ENCODE measurements around the gene HECW1. TPM values are rescaled to one million over a fixed set of nuclear protein-coding genes. Genes with fewer than 3 reads are reported as not detected.

HECW1 gene
- total and polyA plus RNA-seq, 10 of the 15 experiments (the other 5 are each of a cell fraction or from before 2014, with no cell fraction given) = under 0.01 to 0.31 (median 0.04) TPM; not detected in 3

GRCh38 chr7:43308913-43309705, 196.7 kb downstream of the HECW1 start (continued):
- no peak for TF ChIP-seq CTCF (IDR thresholded peaks at IDR 0.05 in 2 of 3, conservative IDR thresholded peaks at IDR 0.05 in 1 of 3; ENCODE audit: control insufficient read depth in 2 of 3, extremely low read depth in 1 of 3, insufficient read depth in 1 of 3, low read depth in 3 of 3, low read length in 3 of 3)
- TF ChIP-seq SIX5 (IDR thresholded peaks at IDR 0.05; ENCODE audit: low read depth, low read length, severe bottlenecking) = no peak
- peak; percentile 85 for TF ChIP-seq EED (IDR thresholded peaks at IDR 0.05; ENCODE audit: low read depth)
- peak; percentile 95 for TF ChIP-seq MTA2 (IDR thresholded peaks at IDR 0.05; ENCODE audit: low read depth)
- no peak for TF ChIP-seq ZNF384 (IDR thresholded peaks at IDR 0.05; ENCODE audit: borderline replicate concordance, low read depth, low read length)
- TF ChIP-seq MTA3 (IDR thresholded peaks at IDR 0.05; ENCODE audit: borderline replicate concordance, low read length) = no peak
- peak; percentile 49; the same call in 1 of the 2 replicates for TF ChIP-seq BACH1 (IDR thresholded peaks at IDR 0.05; ENCODE audit: borderline replicate concordance)
- TF ChIP-seq BMI1 (IDR thresholded peaks at IDR 0.05; ENCODE audit: borderline replicate concordance) = no peak; the same call in 1 of the 2 replicates
- TF ChIP-seq RELB (IDR thresholded peaks at IDR 0.05; ENCODE audit: low read depth) = peak; percentile 98
- TF ChIP-seq RAD51 (IDR thresholded peaks at IDR 0.05) = peak; percentile 60
- peak; percentile 13; the same call in 1 of the 2 replicates for TF ChIP-seq MXI1 (IDR thresholded peaks at IDR 0.05; ENCODE audit: low read depth, low read length)
- TF ChIP-seq IKZF2 (IDR thresholded peaks at IDR 0.05) = peak; percentile 93 to 94
- no peak for TF ChIP-seq CBX3 (IDR thresholded peaks at IDR 0.05; ENCODE audit: borderline replicate concordance, low read depth)
- TF ChIP-seq, protein P1, sequence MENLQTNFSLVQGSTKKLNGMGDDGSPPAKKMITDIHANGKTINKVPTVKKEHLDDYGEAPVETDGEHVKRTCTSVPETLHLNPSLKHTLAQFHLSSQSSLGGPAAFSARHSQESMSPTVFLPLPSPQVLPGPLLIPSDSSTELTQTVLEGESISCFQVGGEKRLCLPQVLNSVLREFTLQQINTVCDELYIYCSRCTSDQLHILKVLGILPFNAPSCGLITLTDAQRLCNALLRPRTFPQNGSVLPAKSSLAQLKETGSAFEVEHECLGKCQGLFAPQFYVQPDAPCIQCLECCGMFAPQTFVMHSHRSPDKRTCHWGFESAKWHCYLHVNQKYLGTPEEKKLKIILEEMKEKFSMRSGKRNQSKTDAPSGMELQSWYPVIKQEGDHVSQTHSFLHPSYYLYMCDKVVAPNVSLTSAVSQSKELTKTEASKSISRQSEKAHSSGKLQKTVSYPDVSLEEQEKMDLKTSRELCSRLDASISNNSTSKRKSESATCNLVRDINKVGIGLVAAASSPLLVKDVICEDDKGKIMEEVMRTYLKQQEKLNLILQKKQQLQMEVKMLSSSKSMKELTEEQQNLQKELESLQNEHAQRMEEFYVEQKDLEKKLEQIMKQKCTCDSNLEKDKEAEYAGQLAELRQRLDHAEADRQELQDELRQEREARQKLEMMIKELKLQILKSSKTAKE (IDR thresholded peaks at IDR 0.05; ENCODE audit: low read depth, poor library complexity, severe bottlenecking) = peak; percentile 64
- peak; percentile 88; the same call in 1 of the 2 replicates for TF ChIP-seq NBN (IDR thresholded peaks at IDR 0.05)
- TF ChIP-seq STAT3 (IDR thresholded peaks at IDR 0.05; ENCODE audit: low read depth, low read length) = peak; percentile 48; the same call in 1 of the 2 replicates
- TF ChIP-seq EP300 (IDR thresholded peaks at IDR 0.05; ENCODE audit: borderline replicate concordance in 1 of 2, control insufficient read depth in 1 of 2, low read depth in 2 of 2, low read length in 2 of 2) = peak; percentile 91 to 99; a peak in 3 of 4 replicates
- TF ChIP-seq, protein P2, sequence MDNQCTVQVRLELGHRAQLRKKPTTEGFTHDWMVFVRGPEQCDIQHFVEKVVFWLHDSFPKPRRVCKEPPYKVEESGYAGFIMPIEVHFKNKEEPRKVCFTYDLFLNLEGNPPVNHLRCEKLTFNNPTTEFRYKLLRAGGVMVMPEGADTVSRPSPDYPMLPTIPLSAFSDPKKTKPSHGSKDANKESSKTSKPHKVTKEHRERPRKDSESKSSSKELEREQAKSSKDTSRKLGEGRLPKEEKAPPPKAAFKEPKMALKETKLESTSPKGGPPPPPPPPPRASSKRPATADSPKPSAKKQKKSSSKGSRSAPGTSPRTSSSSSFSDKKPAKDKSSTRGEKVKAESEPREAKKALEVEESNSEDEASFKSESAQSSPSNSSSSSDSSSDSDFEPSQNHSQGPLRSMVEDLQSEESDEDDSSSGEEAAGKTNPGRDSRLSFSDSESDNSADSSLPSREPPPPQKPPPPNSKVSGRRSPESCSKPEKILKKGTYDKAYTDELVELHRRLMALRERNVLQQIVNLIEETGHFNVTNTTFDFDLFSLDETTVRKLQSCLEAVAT (IDR thresholded peaks at IDR 0.05) = peak; percentile 79
- no peak for TF ChIP-seq E2F4 (IDR thresholded peaks at IDR 0.05; ENCODE audit: low read depth, low read length)
- TF ChIP-seq HDGF (IDR thresholded peaks at IDR 0.05) = no peak
- no peak for TF ChIP-seq NRF1 (conservative IDR thresholded peaks at IDR 0.05; ENCODE audit: low read depth, low read length)

All from GM12878 (cell line).